HEK293T (cell line): ENCODE results near the gene VTN.

ENCODE experiments used
- BHLHE40 ChIP-seq: fragments of 450-650 bp; IDR thresholded peaks from 2 replicates; pipeline ENCODE4 v1.6.1; 2016; ENCODE audit warnings: mild to moderate bottlenecking, moderate library complexity, borderline replicate concordance
- ELF4 ChIP-seq: fragments of 450-650 bp; IDR thresholded peaks from 2 replicates; pipeline ENCODE4 v1.6.1; 2017; ENCODE audit warnings: antibody characterized with exemption
- FOXA1 ChIP-seq: fragments of 450-650 bp; IDR thresholded peaks from 2 replicates; pipeline ENCODE4 v1.6.1; 2016; ENCODE audit warnings: mild to moderate bottlenecking
- FOXM1 ChIP-seq: fragments of 450-650 bp; IDR thresholded peaks from 2 replicates; pipeline ENCODE4 v1.6.1; 2017; ENCODE audit warnings: mild to moderate bottlenecking, borderline replicate concordance
- HDGF ChIP-seq: fragments of 450-650 bp; IDR thresholded peaks from 2 replicates; pipeline ENCODE4 v1.6.1; 2017; ENCODE audit warnings: antibody characterized with exemption, borderline replicate concordance
- LEF1 ChIP-seq: fragments of 450-650 bp; IDR thresholded peaks from 2 replicates; pipeline ENCODE4 v1.6.1; 2017; ENCODE audit warnings: mild to moderate bottlenecking, borderline replicate concordance
- SP1 ChIP-seq: fragments of 450-650 bp; IDR thresholded peaks from 2 replicates; pipeline ENCODE4 v1.6.1; 2017
- SUZ12 ChIP-seq: fragments of 450-650 bp; IDR thresholded peaks from 2 replicates; pipeline ENCODE4 v1.6.1; 2016; ENCODE audit warnings: mild to moderate bottlenecking
- TARDBP ChIP-seq: fragments of 450-650 bp; IDR thresholded peaks from 2 replicates; pipeline ENCODE4 v1.6.1; 2016
- ZNF384 ChIP-seq: fragments of 450-650 bp; IDR thresholded peaks from 2 replicates; pipeline ENCODE4 v1.6.1; 2016

- TF ChIP-seq TARDBP (no peak), FOXA1 (no peak), SP1 (no peak), SUZ12 (no peak), ELF4 (no peak), ZNF384 (no peak), LEF1 (no peak), HDGF (no peak), FOXM1 (no peak), BHLHE40 (no peak)
Measured at GRCh38 chr17:28334666-28335200, 35.4 kb downstream of the VTN start.
